Activated CD8-positive, alpha-beta T cell treated with anti-CD3 and anti-CD28 coated beads for 36 hours (primary cell): ENCODE results near the gene TJP3. TPM values are rescaled to one million over a fixed set of nuclear protein-coding genes. Genes with fewer than 3 reads are reported as not detected.

Experiments used
- total RNA-seq, 2 experiments: library from RNA; stranded (reverse); gene quantifications; one replicate each; pipeline ENCODE4 v1.2.3, GENCODE V29; 2021

Gene TJP3
- total RNA-seq, 2 experiments from 2014 or later: 0.69 to 2.4 TPM

Other genes starting within 250 kb of the TJP3 start
- gene SMIM24, start 227.9 kb upstream of the TJP3 start, total RNA-seq: 1 to 10 TPM; 1.6 to 3.8 TPM
- gene SMIM44, start 224.9 kb upstream of the TJP3 start, total RNA-seq: not detected
- gene DOHH, start 207.7 kb upstream of the TJP3 start, total RNA-seq: 10 to 100 TPM; 15.7 to 17.0 TPM
- 10 to 100 TPM; 39.9 to 40.9 TPM for gene FZR1, start 202.1 kb upstream of the TJP3 start, total RNA-seq
- 1 to 10 TPM; 1.6 to 2.4 TPM for gene TEKTIP1, start 169.2 kb upstream of the TJP3 start, total RNA-seq
- gene MFSD12, start 150.8 kb upstream of the TJP3 start, total RNA-seq: 10 to 100 TPM; 62.4 to 63.5 TPM
- gene HMG20B, start 135.4 kb upstream of the TJP3 start, total RNA-seq: 10 to 100 TPM; 42.7 to 47.3 TPM
- gene GIPC3, start 122.9 kb upstream of the TJP3 start, total RNA-seq: under 1 TPM; 0.09 to 0.14 TPM
- 1 to 10 TPM; 2.7 to 3.0 TPM for gene TBXA2R, start 101.5 kb upstream of the TJP3 start, total RNA-seq
- 10 to 100 TPM; 25.9 to 28.5 TPM for gene CACTIN, start 81.6 kb upstream of the TJP3 start, total RNA-seq
- gene PIP5K1C, start 7.9 kb upstream of the TJP3 start, total RNA-seq: 10 to 100 TPM; 20.4 to 22.2 TPM
- 10 to 100 TPM; 28.0 to 29.1 TPM for gene APBA3, start 53.3 kb downstream of the TJP3 start, total RNA-seq
- 10 to 100 TPM; 47.4 to 50.9 TPM for gene MRPL54, start 54.3 kb downstream of the TJP3 start, total RNA-seq
- not detected for gene RAX2, start 63.8 kb downstream of the TJP3 start, total RNA-seq
- gene MATK, start 78.0 kb downstream of the TJP3 start, total RNA-seq: 10 to 100 TPM; 37.6 to 39.6 TPM
- gene ZFR2, start 160.7 kb downstream of the TJP3 start, total RNA-seq: under 1 TPM in 1 of 2 experiments, not detected in 1; 0.23 TPM
- gene ATCAY, start 172.3 kb downstream of the TJP3 start, total RNA-seq: not detected
- gene NMRK2, start 224.7 kb downstream of the TJP3 start, total RNA-seq: not detected